Measurements from ENCODE around the gene ARHGEF7.

ARHGEF7 gene

DNA sequence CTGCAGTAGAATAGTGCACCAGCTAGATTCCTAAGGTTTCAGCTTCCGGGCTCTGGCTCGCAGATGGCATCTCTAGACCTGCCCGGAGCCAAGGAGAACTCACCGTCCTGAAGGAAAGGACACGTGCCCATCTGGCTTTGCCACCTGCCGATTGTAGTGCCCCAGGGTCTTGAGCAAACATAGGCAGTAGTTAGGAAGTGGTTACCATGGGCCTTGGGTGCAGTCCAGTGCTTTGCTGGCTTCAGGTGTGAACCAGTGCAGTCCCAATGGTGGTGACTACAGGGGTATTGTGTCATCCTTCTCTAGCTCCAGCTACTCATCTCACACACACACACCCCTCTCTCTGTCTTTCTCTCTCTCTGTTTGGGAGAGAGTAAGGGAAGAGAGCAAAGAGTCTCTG lies 143.9 kb downstream of the ARHGEF7 start:
- no peak for DNase-seq

GRCh38 chr13:111261326-111261725 lies 146.2 kb downstream of the ARHGEF7 start:
- no peak for DNase-seq

DNA sequence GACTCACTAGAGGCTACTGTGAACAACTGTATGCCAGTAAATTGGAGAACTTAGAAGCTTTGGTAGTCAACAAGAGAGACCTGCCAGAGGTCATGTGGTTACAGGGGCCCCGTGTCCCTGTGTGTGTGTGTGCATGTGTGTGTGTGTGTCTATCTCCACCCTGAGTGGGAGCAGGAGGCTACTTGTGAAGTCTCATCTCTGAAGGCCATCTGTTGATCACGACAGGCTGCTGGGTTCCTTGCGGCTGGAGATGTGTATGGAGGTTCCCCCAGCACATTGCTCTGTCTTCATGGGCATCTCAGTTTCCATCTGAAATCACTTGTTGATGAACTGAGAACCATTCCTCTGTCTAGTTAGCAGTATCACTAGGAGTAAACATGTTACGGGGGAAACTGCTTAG lies 147.2 kb downstream of the ARHGEF7 start:
- DNase-seq = no peak

DNA sequence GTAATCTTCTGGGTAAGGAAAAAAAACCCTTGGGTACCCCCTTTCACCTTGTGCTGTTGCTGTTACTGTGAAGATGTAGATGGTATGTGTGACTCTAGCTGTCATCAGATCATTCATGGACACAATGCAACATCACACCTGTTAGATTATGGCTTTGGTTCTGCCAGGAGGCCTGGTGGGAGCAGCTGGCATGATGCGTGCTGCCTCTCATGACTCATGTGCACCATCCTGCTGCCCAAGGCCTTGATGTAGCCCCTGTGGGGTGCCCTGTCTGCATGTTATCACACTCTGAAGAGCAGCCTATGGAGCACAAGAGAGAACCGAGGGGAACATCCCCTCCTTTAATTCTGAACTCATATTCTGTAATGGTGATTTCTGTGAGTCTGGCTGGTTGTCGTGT lies 147.6 kb downstream of the ARHGEF7 start:
- DNase-seq = no peak

DNA sequence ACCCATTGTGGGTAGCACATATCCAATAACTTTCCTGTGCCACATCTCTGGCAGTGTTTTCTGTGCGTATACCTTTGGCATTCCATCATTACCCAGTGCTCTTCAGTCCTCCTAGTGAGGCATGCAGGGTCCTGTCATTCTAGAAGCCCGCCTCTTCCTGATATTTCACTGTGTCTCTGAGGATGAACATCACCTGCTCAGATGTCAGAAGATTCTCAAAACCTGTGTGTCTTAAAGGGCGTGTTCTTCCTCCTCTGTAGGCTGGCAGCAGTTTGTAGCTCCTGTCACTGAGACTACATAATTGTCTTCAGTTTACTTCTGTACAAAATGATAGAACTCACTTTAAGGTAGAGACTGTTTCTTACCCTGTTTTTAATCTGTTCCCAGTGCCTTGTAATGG lies 148.5 kb downstream of the ARHGEF7 start:
- no peak for DNase-seq

DNA sequence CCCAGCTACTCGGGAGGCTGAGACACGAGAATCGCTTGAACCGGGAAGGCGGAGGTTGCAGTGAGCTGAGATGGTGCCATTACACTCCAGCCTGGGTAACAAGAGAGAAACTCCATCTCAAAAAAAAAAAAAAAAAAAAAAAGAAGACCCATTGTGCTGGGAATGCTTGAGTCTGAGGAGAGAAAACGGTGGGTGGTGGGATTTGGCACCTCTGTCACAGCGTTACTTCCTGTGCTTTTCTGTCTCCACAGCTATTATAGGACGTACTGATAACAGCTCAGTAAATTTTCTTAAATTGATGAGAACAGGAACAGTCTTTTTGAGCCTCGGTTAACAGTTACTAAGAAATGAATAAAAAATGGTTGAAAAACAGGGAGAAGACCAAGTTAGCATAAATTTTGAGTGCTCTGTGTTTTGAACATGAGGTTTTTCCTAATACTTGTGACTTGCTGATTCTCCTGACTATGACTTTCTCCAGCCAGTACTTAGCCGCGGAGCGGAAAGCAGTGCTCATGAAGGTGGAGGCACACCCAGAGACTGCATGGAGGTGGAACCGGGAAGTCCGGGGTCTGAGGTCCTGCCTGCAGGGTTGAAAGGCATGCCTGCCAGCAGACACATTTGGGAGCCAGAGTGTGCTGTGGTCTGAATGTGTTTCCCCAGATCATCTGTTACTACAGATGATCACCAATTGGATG lies 150.0 kb downstream of the ARHGEF7 start:
- DNase-seq = no peak

- DNase-seq = no peak
Observed at GRCh38 chr13:111265701-111266035, 150.6 kb downstream of the ARHGEF7 start.

DNA sequence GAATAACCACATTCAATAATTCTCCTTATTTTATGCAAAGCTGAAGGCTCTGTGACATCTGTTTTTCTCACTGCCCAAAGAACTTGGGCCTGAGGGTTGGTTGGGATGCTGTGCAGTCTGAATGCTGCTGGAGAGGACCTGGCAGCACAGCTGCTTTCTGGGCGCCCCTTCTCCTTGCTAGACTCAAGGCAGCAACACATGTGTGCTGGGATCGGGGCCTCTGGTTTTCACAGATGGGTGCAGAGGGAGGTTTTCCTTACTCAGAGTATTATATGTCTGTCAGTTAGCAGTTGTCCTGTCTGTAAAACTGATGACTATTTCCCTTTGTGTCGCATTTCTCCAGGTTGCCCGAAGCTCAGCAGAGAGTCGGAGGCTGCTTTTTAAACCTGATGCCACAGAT lies 152.1 kb downstream of the ARHGEF7 start:
- no peak for DNase-seq

DNA sequence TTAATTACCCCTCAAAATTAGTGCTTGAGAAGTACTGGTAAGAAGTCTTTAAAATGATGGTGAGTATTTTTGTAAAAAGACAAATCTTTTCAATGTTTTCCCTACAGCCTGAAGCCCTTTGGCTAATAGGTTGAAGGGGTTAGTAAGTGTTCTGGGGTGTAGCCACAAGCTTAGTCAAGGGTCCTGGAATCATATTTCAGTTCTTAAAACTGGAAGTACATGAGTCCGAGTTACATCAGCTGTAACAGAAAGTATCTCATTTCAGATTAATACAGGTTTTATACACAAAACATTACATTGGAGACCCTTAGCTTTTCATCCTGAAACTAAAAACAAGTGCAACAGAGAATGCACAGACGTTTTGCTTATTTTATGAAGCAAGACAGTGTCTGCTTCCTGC lies 152.7 kb downstream of the ARHGEF7 start:
- DNase-seq = no peak

GRCh38 chr13:111269508-111269907 lies 154.4 kb downstream of the ARHGEF7 start:
- no peak for DNase-seq

GRCh38 chr13:111270126-111270525 lies 155.0 kb downstream of the ARHGEF7 start:
- DNase-seq = no peak

GRCh38 chr13:111270765-111271698 lies 155.9 kb downstream of the ARHGEF7 start:
- no peak for DNase-seq

DNA sequence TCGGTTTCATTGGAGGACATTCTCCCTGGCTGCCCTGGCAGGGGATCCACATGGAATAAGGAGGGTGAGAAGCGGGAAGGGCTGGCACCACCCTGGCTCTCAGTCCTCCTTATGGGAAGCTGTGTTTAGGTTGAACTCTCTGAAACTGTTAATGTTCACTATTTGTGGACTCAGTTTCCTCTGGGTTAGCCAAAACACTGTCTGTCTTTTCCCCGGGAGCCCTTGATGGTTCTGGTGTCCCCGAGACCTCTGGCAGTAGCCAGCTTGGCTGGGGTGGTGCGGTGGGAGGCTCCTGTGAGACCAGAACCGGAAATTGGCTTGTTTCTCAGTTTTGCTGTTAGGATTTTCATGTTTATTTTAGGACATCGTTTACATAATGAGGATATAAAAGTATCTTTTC lies 157.0 kb downstream of the ARHGEF7 start:
- DNase-seq = no peak

DNA sequence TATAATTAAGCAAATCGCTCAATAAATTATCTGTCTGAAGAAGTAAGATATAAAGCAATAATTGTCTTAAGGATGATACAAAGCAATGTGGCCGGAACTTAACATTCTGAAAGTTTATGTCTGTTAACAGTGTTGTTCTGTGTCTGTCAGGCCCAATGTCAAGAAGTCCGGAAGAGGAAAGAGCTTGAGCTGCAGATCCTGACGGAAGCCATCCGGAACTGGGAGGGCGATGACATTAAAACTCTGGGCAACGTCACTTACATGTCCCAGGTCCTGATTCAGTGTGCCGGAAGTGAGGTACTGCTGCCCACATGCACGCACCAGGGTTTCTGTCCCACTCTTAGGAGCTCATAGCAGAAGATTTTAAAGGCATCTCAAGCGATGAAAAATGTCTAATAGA lies 160.3 kb downstream of the ARHGEF7 start:
- DNase-seq = no peak

DNA sequence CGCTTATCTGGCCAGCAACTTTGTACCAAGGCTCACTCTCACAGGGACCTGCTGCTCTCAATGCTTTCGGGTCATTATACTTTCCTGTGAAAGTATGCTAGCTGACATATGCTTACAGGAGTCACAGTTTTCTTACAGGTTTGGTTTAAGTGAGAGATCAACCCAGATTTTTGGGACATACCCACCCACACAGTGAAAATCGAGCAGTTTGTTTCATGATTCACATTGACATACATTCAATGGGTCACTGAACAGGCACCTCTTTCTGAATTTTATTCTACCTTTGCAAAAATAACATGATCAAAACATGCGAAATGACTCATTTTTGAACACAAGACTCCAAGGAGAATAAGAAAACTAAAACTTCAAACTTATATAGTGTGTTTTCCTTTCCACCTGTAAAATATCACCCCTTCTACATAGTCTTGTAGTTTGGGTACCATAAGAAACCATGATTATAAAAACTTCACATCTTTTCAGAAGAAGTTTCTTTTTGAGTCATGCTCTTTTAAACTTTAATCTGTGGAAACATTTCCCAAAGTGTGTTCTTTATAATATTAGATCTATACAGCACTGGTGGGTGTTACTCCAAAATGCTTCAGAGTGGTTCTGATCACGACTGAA lies 161.0 kb downstream of the ARHGEF7 start:
- no peak for DNase-seq

DNA sequence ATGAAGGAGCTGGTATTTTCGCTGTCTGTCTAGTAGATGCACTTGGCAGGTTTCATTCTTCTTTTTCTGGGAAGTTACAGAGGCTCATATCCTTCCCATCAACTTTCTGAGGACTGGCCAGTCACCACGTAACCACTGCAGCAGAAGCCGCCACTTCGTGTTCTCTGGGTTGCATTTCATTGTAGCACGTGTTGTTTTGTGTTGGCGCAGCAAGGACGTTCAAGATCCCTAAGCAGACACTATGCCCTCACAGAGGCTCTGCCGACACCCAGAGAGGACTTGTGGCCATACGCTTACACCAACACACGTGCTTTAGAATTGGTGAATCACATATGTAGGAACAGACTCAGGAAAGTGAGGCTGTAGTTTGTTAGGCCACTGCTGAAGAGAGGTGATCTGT lies 163.1 kb downstream of the ARHGEF7 start:
- DNase-seq = no peak

GRCh38 chr13:111278743-111279652 lies 163.9 kb downstream of the ARHGEF7 start:
- DNase-seq = no peak

GRCh38 chr13:111280226-111280625 lies 165.1 kb downstream of the ARHGEF7 start:
- DNase-seq = no peak

DNA sequence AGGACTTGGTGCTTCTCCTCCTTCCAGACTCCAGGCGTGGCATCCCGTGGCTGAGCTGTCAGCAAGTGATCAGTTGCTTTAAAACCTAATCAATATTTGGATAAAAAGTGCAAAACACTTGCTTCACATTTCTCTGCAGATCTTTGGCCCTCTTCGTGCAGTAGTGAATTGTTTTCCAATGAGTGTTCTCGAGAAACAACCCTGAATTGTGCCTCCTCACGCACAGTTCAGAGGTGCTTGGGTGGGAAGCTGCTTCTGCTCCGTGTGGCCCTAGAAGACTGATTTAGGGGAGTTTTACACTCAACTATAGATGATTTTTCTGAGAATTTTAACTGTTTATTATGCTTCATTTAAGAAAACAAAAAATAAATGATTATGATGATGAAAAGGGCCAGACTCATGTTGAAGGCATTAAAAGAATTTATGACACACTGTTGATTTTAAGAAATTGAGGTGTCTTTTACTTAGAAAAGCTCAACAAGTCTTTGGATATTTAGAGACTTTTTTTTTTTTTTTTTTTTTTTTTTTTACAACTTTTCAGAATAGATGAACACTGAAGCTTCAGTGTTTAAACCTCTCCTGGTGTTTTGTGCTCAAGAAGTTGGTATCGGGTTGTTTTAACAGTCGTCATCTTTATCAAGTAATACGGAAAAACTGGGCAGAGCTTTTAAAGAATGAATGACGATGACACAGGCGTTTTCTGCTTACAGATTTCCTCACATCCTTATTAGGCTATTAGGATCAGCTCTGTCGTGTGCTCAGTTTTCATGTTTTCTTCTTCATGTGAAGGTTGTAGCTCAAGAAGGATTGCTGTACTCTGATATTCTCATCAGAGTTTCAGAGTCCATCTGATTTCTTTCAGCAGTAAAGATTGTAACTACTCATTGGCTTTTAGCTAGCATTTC lies 165.8 kb downstream of the ARHGEF7 start:
- DNase-seq = no peak

DNA sequence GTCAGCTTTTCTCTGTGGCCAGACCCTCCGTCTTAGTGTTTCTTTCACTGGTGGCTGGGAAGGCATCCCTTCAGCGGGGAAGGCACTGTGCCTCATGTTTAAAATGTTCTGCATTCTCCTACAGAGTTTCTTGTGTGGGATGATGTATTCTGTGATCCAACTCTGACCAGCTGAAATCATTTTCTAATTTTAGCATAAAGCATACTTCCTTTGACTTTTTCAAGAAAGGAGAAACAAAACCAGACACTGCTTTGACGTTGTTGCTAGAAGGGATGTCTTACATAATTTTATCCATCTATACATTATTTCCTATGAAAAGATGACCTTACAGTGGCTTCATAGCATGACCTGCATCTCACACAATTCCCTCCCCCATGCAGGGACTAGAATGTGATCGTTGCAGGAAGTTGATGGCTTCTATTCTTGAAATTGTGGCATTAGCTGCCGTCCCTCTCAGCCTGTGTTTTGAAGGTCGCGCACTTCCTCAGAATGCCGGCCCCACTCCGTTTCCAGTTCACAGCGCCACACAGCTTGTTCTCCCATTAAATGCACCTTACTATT lies 166.7 kb downstream of the ARHGEF7 start:
- DNase-seq = no peak

DNA sequence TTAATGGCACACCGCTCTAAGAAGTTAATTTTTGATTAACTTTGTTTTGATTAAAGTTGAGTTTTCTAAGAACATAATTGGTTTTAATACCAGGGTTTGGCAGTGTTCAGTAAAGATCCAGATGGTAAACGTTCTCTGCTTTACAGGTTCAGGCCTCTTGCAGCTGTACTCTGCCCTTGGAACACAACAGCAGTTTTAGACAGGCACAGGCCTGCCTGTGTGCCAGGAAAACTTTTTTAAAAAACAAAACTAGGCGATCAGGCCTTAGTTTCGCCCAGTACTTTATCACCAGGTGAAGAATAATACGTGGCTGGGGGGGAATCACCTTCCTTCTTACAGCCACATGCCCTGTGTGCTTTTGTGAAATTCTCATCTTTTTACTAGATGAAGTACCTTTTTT lies 167.3 kb downstream of the ARHGEF7 start:
- DNase-seq = no peak
